DMS 273 treated with DMSO at 0.1 percent for 48 hours (cell line): ENCODE measurements around the gene FSTL4.

Source experiments
- DNase-seq: peaks from one replicate; lab custom pipeline; 2025; lab: John Stamatoyannopoulos, UW

FSTL4 gene

DNA sequence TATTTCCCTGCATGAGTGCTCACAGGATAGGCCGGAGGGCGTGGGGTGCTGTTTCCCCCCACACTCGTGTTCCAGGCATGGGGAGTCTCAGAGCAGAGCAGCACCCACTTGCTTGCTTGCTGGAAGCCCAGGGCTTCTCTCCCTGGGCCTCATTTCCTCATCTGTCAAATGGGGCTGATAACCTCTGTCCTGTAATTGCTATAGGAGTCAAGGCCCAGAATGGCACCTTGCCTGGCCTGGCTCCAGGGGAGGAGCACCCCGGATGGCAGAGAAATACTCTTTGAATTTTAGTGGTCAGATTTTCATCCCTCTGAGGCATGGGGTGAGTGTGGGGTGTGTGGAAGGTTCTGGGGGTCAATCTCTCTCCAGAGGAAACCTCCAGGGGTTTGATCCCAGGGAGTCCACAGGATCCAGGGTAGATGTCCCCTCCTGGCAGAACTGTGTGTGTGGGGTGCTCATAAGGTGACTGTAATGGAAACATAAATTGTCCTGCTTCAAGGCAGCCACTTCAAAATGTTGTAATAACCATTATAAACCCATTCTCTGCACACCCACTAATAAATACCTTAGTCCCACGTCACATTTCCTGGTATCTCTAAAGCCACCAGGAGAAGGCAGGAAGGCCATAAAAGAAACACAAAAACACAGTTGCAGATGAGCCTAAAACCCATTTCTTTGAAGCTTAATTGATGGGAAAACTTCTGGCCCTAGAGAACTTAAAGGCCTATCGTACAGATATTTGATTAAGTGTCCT, 272.2 kb downstream of the FSTL4 start:
- no peak for DNase-seq

DNA sequence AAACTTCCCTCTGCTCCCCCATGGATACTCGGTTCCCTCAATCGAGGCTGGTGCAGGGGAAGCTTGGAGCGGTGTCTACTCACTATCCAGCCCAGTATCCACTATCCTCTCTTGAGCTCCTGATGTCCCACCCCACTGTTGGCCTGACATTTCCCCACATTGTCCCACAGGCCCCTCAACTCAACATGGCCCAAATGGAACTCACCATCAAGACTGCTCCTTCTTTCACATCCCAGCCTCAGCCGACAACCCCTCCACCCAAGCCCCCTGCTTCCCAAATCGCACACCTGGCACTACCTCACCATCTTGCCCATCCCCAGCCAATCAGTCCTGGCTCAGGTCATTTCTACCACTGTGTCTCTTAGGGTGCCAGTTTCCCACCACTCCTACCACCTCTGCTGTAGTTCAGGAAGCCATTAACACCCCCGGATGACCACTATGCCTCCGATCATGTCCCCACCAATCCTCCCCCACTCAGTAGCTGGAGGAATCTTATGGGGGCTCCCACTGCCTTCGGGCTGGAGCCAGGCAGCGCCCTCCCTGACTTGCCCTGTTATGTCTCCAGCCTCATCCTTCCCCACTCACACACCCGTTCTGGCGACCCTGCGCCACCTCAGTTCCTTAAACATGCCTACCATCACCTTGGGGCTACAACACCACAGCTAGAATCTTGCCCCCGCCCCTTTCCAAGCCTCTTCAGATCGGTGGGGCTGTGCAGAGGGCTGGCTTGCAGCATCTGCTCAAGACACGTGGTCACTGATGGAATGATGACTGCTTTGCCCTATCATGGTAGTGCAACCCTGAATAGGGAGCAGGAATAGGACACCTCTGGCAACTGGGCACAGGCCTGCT, 273.6 kb downstream of the FSTL4 start:
- no peak for DNase-seq

DNA sequence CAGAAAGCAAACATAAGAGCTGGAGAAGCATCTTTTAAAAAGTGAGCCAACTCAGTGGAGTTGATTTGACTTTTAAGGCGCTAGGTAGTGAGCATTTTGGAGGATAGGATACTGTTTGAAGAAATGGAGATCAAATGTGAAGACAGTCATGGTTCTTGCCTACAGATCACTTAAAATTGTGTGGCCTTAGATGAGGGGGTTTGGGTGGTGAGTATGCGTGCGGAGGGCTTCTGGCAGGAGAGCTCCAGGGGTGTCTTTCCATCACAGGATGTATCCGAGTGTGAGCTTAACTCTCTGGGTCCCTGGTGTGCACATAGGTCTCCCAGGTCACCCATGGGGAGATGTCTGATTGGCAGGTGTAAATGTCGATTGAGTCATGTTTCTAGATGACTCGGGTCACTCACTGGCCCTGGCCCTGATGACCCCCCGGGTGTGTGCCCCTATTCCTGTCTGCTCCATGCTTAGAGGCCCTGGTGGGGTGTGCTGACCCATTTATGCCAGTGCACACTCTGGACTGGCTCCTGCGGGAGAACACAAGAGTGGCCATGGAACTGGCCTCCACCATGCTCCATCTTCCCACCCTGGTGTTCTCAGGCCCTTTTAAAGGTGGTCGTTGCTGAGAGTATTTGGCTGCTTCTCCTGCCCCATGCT, 274.4 kb downstream of the FSTL4 start:
- DNase-seq: no peak

DNA sequence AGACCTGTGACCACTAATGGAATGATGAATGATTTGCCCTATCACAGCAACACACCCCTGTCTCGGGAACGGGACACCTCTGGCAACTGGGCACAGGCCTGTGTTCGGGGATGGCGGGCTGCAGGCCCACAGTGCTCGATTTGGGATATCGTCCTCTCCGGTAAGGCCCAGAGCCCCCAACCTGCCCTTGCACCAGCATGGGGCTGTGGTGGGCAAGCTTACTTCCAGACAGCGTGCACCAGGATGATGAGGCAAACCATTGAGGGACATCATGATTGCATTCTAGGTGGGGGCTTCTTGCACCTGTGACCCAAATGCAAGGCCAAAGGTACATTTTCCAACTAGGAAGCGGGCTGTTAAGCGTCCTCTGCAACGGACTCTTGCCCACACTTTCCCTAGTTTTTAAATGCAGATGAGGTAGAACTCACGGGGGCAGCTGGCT, 275.4 kb downstream of the FSTL4 start:
- no peak for DNase-seq

DNA sequence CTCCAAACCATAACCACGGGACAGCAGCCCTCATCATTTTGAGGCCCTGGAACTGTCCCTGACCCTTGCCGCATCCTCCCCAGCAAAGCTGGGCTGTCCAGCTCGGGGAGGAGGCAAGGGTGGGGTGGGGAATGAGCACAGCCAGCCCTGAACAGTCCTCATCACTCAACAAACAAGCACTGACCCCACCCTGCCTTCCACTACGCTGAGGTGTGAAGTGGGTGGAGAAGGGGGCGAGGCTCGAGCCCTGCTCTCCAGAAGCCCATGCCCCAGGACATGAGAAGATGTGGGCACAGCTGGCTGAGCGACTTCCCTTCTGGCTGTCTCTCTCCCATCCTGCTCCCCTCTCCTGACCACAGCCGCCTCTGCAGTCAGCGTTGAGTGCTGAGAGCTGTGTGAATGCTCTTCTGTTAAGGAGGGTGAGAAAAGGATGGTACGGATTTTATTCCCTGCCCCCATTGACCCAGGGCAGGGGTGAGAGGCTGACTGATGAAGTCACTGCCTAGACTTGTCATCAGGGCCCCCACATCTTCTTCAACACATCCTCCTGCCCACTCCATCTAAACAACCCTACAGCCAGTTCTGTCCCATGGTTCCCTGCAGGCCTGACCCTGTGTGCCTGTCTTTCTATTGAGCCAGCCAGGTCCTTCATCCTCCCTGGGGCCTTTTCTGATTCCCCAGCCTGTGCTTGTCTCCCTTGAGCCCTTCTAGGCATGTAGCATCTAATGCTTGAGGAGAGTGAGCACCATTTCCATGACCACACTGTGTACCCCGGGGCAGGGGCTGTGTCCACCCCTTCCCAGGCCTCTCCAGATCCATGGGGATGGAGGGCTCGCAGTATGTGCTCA, 276.0 kb downstream of the FSTL4 start:
- DNase-seq: no peak

DNA sequence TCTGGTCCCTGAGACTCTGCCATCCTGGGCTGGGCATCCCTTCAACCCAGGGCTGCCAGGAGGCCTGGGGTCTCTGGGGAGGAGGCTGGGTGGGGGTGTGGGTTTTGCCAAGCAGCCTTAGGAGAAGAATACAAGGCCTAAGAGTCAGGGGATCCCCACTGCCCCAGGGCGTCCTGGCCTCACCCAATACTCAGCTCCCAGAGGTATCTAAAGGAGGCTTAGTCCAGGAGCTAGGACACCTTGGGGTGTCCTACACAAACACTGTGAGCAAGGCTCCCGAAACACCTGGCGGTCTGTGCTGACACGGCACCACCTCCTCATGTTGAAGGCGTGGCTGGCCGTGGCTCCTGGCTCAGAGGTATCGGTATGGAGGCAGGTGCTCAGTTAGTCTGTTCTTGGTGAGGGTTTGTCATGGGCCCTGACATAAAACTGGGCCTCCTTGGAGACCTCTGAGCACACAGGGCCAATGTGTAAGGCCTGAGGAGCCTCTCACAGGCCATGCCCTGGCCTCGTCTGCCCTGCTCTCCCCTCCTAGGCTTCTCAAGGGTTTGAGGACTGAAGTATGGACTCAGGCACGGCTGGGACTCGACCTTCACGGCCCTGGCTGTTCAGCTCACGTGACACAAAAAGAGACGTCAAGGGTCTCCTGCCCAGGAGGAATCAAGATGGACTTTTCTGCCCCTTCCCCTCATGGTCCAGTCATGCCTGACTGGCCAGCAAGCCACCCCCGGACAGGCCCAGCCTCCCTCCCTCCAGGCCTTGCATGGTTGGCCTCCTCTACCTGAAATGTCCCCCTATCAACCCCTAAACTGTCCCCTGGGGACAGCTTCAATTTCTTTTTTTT, 277.3 kb downstream of the FSTL4 start:
- no peak for DNase-seq

DNA sequence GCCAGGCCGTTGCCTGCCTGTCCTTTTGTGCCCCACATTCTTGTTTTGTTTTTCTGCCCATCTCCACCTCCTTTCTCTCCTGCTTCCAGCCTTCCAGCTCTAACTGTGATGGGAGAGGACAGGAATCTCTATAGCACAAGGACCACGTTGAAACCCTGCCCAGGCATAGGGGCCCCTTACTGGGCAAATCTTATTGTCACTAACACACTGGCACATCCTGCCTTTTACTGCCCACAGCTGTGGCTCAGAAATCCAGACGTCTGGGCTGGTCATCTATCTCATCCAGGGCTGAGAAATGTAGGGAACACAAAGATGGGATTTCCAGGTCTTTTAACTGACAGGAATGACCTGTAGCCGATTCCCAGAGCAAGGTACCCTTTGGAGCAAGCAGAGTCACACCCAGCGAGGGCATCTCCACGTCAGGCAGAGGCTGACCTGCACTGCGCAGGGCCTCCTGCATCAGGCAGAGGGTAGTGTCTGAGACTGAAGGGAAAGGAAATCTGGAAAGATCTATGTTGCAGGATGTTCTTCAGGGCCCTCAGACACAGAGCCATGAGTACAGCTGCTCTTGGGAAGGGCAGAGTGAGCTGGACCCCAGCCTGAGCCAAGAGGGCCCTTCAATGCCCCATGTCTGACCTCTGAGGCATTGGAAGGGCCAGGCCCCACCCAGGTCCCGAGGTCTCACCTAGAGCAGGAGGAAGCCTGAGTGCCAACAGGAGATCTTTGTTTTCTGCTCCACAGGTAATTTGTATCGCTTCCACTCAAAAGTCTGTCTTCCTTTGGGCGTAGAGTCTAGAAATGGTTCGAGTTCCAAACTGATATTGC, 278.8 kb downstream of the FSTL4 start:
- DNase-seq: no peak

DNA sequence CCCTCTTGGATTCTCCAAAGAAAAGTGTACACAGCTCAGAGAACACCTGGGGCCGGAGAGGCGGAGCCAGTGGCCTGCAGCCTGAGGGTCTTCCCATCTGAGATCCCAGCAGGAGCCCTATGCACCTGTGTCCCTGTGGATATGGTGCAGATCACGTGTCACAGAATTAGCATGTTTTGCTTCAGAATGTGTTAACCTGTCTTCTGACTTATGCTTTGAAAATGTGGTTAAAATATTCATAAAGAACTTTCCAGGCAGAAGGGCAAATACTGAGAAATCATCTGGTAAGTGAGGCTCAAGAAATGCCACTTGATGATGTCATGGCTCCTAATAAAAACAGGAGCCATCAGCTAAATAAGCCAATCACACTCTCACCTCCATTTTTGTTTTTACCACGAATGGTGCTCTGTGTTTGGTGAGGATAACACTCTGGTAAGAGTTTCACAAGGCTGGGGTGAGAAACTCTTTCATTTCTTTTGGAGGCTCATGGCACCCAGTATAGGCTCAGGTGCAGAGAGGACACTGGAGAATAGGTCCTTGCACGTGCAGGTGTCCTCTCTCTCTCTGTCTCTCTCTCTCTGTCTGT, 279.8 kb downstream of the FSTL4 start:
- no peak for DNase-seq

DNA sequence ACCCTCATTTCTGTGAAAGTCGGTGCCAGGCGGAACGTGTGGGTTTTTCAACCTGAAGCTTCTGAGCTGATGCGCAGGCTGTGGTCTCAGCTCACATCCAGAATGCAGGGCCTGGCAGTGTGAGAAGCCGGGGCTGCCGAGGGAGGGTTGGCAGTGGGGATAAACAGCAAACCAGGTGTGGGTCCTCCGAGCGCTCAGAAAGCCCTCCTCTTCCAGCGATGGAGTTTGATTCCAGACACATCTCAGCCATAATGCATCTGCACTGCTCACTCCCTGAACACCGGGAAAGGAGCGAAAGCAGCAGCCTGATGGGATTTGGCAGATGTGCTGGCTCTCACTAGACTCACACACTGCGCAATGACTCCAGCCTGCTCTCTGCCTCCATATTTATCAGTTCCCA, 280.4 kb downstream of the FSTL4 start:
- DNase-seq: no peak

DNA sequence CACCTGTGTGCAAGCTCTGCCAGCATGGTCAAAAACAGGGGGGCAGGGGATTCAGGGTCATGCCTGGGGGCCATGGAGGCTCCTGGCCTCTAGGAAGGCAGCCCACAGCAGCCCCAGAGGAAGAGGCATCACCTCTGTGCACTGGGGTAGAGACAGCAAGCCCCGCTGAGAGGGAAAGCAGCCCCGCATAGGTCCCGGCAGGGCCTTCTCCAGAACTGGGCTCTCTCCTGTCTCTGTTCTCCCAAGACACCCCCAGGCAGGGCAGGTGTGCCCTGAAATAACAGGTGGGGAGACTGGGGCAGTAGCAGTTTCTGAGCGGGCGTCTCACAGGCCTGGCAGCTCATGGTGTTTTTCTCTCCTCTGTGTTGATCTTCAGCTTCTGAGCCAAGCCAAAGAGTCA, 281.4 kb downstream of the FSTL4 start:
- DNase-seq: no peak

DNA sequence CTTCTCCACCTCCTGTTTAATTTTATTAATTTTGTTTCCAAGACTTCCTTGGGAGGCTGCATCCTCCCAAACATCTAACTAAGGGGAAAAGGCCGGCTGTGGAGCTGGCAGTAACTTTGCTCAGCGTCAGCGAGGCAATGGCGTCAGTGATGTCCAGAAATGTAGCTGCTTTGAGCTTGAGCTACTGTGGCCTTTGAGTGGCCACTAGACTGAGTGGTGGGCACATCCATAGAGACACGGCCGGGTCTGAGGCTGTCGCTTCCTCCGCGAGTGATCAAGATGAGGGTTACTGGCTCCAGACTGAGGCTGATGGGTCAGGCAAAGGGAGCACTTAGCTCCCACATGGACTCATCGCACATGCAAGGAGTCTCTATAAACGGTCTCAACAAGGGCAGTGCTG, 283.5 kb downstream of the FSTL4 start:
- DNase-seq: no peak

DNA sequence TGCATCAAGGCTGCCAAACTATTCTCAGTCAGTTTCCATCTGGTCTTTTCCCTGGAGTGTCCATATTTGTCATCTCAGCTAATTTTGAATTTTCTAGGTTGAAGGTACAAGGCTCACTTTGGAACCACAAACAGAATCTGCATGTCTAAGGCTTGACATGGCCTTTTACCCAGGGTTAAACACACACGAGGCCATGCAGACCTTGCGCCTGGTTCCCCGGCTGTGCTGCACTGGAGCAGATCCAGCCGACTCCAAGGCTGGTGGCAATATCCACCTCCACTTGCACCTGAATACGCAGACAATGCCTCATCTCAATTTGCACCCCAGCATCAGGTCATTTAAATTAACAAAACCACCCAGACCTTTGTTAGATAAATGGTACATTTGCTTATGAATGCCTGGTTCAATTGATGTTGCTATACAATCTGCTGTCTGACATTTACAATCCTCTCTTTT, 284.4 kb downstream of the FSTL4 start:
- no peak for DNase-seq

DNA sequence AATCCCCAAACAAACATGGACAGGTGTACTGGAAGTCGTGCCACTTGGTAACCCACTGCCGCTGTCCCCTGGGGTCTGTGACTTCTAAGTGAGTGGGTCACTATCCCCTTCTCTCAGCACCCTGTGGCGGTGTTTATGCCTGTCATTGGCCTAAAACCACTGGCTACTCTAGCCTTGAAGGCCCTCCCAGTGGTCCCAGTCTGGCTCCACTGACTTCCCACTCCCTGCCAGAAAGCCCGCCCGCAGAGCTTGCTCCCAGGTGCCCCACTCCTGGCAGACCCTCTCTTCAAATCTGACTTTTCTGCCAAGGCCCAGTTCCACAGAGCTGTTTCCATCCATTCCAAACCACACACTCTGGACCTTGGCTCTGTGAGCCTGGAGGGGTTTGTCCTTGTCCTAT, 286.0 kb downstream of the FSTL4 start:
- DNase-seq: no peak

DNA sequence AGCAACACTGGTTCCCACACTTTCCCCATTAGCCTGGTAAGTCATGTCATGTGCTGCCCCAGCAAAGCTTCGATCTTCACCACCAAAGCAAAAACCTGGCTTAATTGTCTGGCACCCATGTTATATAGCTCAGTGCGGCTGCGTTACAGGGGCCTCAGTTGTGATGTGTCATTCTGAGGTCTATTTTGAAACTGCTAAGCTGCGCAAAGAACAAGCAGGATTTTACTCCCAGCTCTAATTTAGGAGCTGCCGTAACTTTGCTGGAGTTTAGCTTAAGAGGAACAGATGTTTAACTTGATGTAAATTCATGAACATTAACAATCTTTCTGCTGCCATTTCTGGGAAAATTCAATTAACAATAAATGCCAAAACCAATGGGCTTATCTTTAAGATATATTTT, 286.5 kb downstream of the FSTL4 start:
- no peak for DNase-seq

DNA sequence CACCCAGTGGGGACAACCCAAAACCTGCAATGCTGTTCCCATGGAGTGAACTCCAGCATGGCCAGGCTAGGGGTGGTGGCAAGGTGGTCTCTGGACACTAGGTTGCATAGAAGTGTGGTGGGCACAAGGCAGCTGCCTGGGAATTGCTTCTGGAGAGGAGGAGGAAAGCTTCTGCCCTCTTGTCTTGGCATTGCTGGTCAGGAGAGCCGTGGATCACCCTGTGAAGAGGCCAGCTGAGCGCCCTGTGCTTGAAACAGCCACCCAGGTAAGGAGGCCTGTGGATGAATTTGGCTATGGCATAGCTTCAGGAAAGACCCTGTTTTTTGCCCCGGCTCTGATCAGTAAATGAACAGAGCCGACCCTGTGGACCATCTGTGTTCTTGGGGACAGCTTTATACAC, 287.4 kb downstream of the FSTL4 start:
- no peak for DNase-seq

DNA sequence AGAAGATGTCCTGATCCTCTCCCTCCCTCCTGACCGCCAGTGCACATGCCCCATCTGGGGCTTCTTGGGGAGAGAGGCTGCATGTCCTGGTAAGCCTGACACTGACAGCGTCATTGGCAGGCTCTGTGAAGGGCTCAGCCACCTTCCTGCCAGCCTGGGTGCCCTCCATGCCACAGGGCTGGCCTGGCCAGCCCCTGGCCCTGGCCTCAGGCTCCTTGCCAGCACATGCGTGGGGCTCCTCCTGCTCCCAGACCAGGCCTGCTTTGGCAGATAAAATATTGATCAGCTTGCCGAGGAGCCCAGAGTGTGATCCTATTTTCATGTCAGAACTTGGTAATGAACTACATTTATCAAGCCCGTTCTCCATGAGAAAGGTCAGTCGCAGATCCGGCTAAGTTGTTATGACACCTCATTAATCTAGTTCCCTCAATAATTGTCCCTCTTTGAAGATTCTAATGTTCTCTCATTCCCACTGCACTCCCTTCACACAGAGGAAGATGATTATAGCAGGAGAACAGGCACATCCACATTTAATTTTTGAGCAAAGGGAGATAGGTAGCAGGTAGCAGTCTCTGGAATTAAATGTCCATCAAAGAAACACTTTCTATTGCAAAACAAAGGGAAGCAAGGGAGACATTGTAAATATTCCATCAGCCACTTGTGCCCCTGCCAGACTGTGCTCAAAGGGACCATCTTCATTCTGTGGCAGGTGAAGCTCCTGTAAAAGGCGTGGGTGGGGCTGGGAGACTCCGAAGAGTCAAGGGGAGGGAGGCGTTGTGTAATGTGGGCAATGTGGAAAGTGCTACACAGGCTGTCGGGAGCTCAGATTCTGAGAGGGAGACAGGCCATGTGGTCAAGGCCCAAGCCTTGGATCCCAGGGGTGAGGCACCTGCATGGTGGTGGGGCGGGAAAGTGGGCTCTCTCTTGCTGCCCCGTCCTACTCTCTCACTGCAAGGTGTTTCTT, 288.6 kb downstream of the FSTL4 start:
- DNase-seq: no peak

DNA sequence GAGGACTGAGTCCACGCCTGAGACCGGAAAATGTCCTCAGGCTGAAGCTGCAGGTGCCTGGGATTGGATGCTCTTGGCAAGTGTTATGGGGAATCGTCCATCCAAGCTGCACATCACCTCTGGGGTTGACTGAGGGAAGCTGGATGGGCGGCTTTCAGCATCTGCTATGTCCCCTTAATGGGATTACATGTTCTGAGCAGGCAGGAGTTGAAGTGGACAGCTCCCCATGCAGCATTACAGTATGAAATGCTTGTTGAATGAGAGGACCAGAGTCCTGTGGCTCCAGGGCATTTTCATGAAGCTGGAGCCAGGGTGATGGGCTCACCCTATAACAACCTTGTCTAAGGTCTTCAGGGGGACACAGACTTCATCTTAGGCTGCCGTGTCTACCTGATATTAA, 289.6 kb downstream of the FSTL4 start:
- DNase-seq: no peak

DNA sequence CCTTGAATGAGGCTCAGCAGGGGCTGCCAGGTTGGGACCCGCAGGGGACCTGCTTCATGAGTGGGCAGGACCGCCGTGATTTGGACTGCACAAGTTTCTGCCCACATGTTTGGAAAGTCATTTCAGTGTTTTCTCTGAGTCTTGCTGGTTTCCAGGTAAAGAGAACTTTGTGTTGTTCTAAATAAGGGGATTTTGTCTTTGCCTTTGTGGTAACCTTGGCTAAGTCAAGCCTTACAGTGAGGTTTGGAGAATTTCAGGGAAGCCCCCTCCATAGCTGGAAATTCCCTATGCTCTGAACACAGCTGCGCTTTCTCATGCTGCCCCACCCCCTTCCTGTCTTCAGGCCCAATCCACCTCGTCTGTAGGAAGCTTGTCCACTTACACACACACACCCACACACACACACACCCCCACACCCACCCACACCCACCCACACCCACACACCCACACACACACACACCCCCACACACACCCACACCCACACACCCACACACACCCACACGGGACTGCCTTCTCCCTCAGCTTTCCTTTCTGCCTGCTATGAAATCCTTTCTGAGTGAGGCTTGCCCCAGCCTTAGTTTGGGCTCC, 290.4 kb downstream of the FSTL4 start:
- DNase-seq: no peak
